ENCODE data around the gene TMEM258.
A peak's percentile ranks its signal among the peaks of the same experiment; 100 is the strongest.

Gene TMEM258

DNA sequence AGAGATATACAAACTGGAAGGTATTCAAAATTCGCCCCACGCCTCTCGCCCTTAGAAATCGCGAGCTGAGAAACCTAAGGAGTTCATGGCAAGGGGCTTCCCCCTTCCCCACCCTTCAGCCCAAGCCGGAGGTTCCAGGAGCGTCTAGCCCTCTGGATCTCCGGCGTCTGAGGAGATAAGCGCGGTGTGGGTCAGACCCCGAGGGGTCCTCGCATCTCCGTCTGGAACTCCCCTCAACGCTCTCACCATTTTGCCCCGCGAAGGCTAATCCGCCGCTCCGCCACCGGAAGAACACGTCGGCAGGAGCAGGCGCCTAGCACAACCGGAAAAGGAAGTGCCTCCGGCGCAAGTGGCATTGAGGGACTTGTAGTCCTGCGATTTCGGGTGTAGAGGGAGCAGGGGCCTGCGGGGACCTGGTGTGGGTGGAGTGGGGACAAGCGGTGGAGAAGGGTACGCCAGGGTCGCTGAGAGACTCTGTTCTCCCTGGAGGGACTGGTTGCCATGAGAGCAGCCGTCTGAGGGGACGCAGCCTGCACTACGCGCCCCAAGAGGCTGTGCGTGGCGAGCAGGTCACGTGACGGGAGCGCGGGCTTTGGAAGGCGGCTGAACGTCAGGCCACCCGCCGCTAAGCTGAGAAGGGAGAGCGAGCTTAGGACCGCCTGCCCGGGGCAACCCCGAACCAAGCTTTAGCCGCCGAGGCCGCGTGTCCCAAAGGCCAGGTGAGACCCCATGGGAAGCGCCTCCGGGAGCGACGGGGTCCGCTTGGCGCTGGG, at the start of gene TMEM258, which contains the start of gene FEN1:
TSS of gene TMEM258 (minus strand) at position 290 of the 773 bp plus-strand sequence. CDS start at position 249, 41 bp downstream.
TSS of gene FEN1 (plus strand) at position 602 of the 773 bp plus-strand sequence. CDS start 2,451 bp downstream, outside the sequence.
- peak; percentile 74 for DNase-seq

DNA sequence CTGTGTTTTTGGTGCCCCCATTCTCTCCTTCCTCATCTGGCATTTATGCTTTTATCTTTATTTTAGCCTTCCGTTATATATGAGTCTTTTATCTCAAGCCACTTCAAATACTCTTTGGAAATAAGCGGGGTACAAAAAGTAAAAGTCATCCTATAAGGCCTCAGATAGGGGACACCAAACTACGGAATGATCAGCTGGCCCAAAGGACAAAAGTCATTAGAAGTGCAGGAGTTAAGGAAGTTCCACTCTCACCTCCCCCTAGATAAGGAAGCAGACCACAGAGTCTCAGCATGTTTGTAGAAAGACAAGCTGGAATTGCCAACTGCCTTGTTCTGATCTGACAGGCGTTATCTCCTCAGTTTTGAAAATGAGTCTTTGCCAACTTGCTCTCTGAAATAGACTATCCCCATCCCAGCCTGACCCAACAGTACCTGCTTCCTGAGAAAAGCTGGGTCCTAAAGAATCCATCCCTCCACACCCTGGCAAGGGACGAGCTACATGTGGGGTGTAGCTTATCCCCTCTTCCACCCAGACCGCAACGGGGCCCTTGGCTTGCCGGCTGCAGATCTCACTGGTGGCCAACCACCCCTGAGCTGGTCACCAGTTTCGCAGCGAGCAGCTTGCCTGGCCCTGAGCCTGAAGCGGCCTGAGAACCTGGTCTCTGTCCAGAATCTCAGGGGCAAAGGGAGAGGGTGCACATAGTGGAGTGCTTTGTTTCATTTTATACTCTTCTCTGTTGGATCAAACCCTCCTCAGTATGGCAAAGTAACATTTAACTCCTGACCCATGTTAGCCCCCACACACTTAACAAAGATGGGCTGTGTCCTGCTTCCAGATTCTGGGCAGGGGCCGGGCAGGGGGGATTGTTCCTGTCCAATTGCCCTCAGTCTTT, 49.5 kb upstream of the TMEM258 start:
- DNase-seq: no peak

DNA sequence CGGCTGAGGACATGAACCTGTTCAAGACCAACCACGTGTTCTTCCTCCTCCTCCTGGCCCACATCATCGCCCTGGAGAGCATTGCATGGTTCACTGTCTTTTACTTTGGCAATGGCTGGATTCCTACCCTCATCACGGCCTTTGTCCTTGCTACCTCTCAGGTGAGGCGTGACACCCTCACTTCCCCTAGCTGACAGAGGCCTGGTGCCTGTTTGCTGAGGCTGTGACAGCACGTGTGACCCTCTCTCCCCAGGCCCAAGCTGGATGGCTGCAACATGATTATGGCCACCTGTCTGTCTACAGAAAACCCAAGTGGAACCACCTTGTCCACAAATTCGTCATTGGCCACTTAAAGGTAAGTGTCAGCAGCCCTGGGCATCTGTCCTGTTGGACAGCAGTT, 48.0 kb upstream of the TMEM258 start:
- no peak for DNase-seq

DNA sequence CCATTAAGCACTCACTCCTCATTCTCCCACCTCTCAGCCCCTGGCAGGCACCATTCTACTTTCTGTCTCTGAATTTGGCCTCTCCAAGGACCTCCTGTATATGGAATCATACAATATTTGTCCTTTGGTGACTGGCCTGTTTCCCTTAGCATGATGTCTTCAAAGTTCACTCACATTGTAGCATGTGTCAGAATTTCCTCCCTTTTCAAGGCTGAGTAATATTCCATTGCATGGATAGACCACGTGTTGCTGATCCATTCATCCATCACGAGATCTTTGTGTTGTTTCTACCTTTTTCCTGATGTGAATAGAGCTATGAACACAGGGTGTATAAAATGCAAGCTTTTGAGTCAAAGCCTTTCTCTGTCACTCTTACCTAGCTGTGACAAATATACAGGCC, 47.3 kb upstream of the TMEM258 start:
- DNase-seq: no peak

DNA sequence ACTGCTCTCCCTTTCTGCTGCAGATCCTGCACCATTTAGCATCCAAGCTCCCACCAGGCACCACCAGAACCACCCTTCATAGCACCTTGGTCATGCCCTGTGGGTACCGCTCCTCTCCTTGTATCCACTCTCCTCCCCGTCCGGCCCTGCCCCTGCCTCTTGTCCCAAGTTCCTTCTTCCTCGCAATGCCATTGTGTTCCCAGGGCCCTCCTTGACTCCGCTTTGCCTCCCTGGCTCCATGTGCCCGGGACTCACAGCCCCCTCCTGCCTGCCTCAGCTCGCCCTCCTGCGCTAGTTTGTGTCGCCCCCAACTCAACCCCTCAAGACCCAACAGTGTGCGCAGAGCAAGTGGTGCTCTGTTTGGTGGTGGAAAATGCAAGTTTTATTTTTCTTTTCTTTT, 46.5 kb upstream of the TMEM258 start:
- DNase-seq: no peak

DNA sequence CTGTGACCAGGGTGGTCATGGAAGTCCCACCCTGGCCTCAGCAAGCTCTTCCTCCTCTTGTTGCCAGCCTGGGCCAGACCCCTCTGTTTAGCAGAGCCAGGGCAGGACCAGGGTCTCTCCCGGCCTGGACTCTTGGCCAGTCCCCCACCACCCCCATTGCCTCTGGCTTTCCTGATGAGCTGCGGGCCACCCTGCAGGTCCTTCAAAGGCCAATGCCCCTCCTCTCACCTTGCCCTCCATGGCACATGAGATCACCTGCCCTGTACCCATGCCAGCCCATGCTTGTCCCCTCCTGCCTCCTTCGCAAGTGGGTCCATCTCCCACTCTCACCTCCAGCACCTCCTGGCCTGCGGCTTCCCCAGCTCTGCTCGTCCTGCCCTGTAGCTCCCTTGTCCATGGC, 46.1 kb upstream of the TMEM258 start:
- no peak for DNase-seq

DNA sequence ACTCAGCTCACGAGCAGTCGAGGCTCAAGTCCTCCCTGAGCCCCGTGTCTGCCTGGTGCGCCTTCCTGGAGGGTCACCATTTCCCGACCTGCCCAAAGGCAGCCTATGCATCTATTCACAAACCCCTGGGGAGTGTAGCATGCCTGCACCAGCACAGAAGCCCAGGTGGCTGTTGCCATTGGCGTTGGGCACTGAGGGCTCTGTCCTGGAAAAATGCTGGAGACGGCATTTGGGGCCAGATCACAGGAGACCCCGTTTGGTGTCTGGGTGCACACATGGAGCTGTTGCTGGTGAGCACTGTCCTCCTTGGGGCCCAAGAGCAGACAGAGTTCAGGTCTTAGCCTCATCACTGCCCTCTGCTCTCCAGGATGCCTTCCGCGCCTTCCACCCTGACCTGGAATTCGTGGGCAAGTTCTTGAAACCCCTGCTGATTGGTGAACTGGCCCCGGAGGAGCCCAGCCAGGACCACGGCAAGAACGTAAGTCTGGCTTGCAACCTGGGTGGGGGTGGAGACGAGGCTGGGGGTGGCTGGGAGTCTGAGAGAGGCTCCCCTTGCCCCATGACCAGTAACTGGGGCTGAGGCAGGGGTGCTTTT, 45.1 kb upstream of the TMEM258 start:
- DNase-seq: no peak

DNA sequence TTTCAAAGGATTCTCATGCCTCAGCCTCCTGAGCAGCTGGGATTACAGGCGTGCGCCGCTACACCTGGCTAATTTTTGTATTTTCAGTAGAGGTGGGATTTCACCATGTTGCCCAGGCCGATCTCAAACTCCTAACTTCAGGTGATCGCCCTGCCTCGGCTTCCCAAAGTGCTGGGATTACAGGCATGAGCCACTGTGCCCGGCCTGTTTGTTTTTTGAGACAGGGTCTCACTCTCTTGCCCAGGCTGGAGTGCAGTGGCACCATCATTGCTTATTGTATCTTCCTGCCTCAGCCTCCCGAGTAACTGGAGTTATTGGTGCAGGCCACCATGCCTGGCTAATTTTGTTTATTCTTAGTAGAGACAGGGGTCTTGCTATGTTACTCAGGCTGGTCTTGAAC, 43.8 kb upstream of the TMEM258 start:
- DNase-seq: no peak

DNA sequence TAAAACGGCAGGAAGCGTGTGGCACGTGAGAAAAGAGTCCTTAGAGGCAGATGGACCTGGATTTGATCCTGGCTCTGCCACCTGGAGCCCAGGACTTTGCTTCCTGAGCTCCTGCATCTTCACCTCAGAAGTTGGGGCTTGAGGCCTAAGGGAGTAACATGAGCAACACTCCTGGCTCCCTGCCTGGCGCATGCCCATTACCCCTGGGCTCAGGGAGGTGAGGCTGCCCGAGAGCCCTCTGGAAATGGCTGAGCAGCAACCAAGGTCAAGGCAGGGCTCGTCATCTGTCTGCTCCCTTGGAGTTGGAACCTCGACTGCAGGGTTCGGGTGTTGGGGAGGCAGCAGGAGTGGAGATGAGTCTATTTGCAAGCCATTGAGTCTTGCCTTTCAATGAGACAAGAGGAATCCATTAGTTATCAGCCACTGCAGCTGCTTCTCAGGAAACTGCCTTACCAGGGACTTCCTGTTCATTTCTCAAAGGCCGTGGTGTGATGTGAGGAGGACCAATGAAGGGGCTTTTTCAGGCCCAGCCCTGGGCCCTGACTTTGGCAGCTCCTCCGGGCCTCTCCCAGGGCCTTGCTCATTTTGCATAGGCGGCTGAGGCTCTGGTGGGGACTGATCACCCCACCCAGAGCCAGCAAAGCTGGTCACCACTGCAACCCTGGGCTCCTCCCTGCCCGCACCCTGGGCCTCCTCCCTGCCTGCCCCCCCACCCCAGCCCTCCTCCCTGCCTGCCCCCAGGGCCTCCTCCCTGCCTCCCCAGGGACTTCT, 42.1 kb upstream of the TMEM258 start:
- no peak for DNase-seq

DNA sequence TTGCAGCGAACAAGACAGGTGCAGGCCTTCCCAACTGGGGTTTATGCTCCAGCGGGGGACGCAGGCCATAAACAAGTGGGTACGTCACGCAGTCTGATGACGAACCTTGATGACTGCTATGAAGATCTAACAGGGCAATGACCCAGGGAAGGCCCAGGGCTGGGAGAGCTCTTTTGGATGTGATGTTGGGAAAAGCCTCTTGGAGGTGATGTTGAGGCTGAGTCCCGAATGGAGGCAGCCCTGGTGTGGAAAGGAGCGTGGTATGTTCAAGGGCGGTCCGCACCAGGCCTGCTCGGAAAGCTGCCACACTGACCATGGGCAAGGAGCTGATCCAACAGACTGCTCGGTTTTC, 41.5 kb upstream of the TMEM258 start:
- no peak for DNase-seq

DNA sequence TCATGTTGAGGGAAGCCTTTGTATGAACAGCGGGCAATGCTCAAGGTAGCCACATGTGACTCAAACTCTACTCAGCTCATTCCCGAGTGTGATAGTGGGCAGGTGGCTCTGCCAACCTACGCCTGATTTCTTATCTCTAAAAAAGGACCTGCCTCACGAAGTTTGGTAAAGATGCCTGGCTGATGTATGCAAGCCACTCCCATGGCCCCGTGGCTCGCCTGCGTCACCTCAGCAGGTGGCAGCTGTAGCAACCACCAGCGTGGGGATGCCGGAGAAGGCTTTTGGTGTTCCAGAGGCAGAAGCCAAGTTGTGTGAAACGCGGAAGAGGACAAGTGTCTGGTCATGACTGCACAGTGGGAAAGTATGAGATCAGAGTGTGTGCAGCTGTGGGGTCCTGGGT, 41.1 kb upstream of the TMEM258 start:
- DNase-seq: no peak

DNA sequence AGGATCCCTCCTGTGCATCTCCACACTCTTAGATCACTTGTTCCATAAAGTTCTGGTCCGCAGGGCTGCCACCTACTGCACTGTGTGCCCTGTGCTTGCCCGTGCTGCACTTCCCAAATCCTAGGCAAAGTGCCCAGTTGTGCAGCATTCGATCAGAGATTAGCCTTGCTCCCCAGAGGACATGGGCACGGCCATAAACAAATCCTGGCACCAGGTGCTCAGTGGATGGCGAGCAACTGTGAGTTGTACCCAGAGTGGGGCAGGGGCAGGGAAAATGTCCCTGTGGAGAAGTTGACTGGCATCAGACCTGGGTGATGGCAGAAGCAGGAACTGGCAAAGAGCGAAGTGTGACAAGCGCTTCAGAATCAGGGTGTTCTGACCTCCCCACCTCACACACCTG, 40.4 kb upstream of the TMEM258 start:
- DNase-seq: no peak

DNA sequence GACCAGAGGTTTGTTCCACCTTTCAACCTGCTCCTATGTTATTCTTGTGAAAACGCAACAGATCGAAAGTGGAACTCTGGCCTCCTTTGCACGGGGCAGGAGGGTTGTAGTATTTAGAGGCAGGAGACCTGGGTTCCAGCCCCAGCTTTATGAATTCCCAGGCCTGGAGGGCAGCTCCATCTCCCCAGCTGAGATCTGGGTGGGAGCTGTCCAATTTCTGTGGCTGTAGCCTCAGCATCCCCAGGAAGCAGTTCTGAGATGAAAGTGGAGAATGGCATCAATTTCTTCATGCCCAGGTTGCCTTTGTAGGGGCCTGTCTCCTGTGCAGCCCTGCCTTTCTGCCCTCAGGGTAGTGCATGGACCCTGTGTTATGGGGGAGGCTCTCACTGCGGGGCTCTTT, 39.8 kb upstream of the TMEM258 start:
- DNase-seq: no peak

DNA sequence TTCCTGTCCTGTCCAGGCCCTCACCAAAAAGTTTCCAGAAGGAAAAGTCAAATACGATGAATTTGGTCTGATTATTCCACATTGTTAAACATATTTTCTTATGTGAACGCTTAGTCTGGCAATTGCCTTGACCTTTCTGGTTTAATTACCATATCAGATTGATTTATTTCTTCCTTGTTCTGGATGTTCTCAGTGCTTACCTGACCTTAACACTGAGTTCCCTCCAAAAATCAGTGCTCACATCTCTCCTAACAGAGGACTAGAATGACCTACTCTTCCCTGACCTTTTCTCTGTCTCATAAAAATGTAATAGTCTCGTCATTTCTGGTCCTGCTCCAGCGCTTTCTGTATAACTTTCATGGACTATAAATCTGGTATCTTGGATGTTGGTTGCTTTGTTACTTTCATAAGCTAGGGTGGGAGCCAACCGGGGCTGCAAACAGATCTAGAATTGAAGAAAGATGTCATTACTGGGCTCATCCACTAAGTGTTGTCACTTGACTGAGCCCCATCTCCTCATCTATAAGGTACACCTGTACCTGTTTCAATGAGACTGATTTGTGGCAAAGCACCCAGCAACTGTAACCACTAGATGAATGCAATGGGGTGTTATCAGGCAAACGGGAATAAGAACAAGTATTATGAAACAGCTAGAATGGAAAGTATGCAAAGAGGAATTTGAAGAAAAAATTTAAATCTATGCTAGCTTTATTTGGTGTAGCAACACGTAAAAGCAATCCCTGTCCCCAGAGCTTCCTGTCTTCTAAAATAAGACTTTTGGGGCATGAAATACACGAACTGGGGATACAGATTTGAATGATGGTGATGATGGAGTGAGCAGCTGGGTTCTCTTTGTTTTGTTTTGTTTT, 38.1 kb upstream of the TMEM258 start:
- no peak for DNase-seq

DNA sequence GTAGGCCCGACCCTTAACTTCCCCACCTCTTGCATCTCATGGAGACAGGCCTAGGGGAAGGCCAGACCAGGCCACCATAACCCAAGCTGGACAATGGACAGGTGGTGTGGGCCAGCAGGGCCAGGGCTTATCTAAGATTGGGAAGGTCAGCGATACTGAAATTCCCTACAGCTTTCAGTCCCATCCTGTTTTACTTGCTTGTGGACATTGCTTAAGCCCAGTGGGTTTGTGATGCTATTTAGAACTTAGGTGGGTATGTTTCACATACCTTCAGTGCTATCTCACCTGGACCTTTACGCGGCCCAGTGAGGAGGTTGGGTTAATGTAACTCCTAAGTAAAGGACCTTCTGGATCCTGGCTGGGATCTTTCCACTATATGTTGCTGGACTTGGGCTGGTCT, 37.4 kb upstream of the TMEM258 start:
- DNase-seq: no peak

DNA sequence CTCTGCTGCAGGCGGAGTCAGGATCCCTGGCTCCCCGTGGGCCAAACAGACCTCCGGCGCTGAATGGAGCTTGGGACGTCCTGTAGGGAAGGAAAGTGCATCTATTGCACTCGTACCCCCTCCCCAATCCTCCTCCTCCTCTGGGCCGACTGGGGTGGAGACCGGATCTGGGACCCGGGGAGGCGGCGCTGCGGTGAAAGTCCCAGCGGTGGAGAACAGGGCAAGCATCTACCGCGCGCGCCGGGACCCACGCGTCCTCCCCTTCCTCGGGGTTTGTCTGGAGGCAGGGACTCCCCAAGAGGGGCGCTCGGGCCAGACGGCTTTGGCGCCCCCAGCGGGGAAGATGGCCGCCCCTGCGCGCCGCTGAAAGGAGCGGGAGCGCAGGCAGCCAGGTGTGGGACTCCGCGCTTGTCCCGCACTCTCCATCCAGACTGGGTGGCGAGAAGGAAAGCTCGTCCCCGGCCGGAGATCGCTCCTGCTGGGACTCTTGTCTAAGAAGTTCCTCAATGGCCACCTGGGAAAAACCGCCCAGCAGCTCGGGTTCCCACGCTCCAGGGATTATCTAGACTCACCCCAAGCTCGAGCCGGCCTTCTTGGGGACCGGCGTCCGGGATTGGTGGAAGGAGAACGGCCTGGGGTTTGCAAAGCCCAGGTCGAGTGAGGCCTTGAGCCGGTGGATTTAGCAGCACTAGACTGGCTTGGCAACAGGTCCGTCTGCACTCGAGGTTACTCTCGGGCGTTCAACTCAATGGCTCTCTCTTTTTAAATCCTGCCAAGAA, 36.4 kb upstream of the TMEM258 start:
- DNase-seq: no peak

DNA sequence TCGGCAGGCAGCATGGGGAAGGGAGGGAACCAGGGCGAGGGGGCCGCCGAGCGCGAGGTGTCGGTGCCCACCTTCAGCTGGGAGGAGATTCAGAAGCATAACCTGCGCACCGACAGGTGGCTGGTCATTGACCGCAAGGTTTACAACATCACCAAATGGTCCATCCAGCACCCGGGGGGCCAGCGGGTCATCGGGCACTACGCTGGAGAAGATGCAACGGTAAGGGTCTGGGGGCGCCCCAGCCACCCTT, 35.9 kb upstream of the TMEM258 start:
- no peak for DNase-seq

DNA sequence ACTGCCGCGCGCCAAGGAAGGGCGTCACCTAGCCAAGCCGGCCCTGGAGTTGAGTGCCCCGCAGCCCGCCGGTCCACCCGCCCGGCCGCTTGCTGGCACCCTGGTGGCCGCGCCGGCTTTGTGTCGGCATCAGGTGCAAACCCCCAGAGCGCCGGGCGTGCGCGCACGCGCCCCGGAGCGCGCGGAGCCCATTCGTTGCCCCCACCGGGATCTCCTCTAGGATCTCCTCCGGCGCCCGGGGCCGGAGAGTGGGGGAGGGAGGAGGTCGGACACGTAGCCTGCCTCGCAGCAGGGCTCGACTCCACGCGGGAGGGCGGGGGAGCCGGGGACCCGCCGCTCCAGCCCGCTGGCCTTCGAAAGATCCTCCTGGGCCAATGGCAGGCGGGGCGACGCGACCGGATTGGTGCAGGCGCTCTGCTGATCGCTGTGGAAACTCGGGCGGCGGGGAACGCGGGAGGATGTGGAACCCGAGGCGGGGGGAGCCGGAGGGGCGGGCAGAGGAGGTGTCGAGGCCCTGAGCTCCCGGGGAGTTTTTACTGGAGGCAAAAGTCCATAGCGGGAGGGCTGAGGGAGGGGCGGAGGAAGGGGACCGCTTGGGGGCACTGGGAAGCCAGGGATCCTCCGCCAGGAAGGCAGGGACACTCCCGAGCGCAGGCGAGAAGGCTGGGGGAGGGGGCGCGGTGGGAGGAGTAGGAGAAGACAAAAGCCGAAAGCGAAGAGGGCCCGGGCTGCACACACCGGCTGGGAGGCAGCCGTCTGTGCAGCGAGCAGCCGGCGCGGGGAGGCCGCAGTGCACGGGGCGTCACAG, 35.4 kb upstream of the TMEM258 start, which contains the start of gene FADS2:
TSS of gene FADS2 (plus strand) at position 730 of the 808 bp plus-strand sequence. CDS start 91 bp downstream, outside the sequence.
- peak; percentile 45 for DNase-seq

DNA sequence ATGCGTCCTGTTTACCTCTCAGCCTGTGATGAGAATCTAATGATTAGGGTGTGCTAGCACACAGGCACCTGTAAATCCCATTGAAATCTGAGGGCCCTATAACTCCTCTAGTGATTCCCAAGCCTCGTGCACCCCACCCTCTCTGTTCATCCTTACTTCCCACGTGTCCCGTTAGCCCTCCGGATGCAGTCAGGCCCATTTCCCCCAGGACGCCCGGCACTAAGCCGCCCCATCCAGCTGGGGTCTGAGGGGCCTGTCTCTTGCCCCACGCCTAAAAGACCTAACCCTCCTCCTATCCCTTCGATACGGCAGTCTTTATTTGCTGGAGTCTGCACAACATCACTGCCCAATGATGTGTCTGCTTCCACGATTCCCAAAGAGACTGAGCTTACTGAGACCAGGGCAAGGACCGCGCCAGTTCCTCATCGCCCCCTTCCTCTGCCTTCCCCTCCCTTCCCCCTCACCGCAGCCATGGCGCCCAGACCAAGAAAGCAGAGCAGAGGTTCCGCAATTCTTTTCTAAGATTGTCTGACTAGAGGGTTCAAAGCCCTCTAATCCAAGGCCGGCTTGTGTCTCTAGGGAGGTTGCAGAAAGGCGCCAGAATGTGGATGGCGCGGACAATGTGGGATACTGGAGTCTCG, 34.7 kb upstream of the TMEM258 start:
- no peak for DNase-seq

DNA sequence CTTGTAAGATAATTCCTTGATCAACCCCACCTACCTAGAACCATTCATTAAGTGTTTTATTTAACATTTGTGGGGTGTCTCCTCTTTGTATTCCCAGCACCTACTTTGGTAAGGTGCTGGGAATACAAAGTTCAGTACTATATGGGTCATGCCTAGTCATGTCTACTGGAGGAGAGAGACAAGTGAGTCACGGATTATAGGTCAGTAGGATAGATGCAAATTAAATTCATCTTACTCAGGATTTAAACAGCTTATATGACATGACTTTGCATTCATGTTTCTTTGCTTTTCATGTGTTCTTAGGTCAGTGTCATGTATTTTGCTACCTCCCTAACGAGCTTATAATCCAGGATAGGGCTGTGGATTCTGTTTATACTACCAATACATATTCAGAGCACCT, 27.8 kb upstream of the TMEM258 start:
- no peak for DNase-seq

All from activated T-cell treated with anti-CD3 and anti-CD28 coated beads for 4 hours (primary cell).